Smooth muscle cell (in vitro differentiated cells): ENCODE measurements around the gene RFC5. TPM values are rescaled to one million over a fixed set of nuclear protein-coding genes. Genes with fewer than 3 reads are reported as not detected.
A peak's percentile ranks its signal among the peaks of the same experiment; 100 is the strongest.

Experiments
- DNase-seq: peaks from one replicate; lab custom pipeline; 2025; ENCODE audit not compliant: unreplicated experiment; lab: John Stamatoyannopoulos, UW
- H2AFZ ChIP-seq: fragments of 200-600 bp; sonication (generic); 2 replicates; pipeline ENCODE4 v1.6.0; 2016; ENCODE audit warnings: antibody characterized with exemption, low read depth, mild to moderate bottlenecking
- H3F3A ChIP-seq: fragments of 200-600 bp; sonication (generic); 2 replicates; pipeline ENCODE4 v1.6.0; 2017; ENCODE audit warnings: antibody characterized with exemption, low read depth
- H3K27ac ChIP-seq: fragments of 200-600 bp; sonication (generic); 2 replicates; pipeline ENCODE4 v1.5.1; 2016; ENCODE audit warnings: low read depth, mild to moderate bottlenecking
- H3K27me3 ChIP-seq: fragments of 200-600 bp; sonication (generic); 2 replicates; pipeline ENCODE4 v1.6.1; 2016; ENCODE audit warnings: low read depth, mild to moderate bottlenecking
- H3K36me3 ChIP-seq: fragments of 200-600 bp; sonication (generic); 2 replicates; pipeline ENCODE4 v1.5.1; 2016; ENCODE audit warnings: low read depth
- H3K4me1 ChIP-seq: fragments of 200-600 bp; sonication (generic); 2 replicates; pipeline ENCODE4 v1.5.1; 2016; ENCODE audit warnings: low read depth
- H3K4me2 ChIP-seq: fragments of 200-600 bp; sonication (generic); 2 replicates; pipeline ENCODE4 v1.6.0; 2016; ENCODE audit warnings: mild to moderate bottlenecking
- H3K4me3 ChIP-seq: fragments of 200-600 bp; sonication (generic); 2 replicates; pipeline ENCODE4 v1.5.1; 2016; ENCODE audit warnings: mild to moderate bottlenecking
- H3K79me2 ChIP-seq: fragments of 200-600 bp; sonication (generic); 2 replicates; pipeline ENCODE4 v1.6.0; 2016; ENCODE audit warnings: low read depth, mild to moderate bottlenecking
- H3K9ac ChIP-seq: fragments of 200-600 bp; sonication (generic); 2 replicates; pipeline ENCODE4 v1.6.0; 2016; ENCODE audit warnings: low read depth
- H3K9me3 ChIP-seq: fragments of 200-600 bp; sonication (generic); replicated peaks from 2 replicates; pipeline ENCODE4 v1.5.1; 2016; ENCODE audit warnings: low read depth
- H4K20me1 ChIP-seq: fragments of 200-600 bp; sonication (generic); 2 replicates; pipeline ENCODE4 v1.6.0; 2016; ENCODE audit warnings: low read depth
- CTCF ChIP-seq: fragments of 200-600 bp; sonication (generic); IDR thresholded peaks from 2 replicates; pipeline ENCODE4 v1.5.1; 2017; ENCODE audit warnings: borderline replicate concordance, mild to moderate bottlenecking, antibody characterized with exemption; ENCODE audit not compliant: insufficient read depth, poor library complexity, severe bottlenecking
- WGBS: methylation state at CpG from one replicate; pipeline ENCODE4 v1.1.7; 2016; ENCODE audit warnings: low lambda C conversion rate; 5-methylcytosine and 5-hydroxymethylcytosine counted together
- polyA plus RNA-seq: library from polyadenylated mRNA; unstranded; fragments of >200 nt; fragmentation: Nextera tagmentation; extraction: Ambion mirVana; gene quantifications from 2 replicates; pipeline ENCODE4 v1.2.1, GENCODE V29; 2016
- total RNA-seq: library from RNA; depleted of rRNA; stranded (reverse); fragments of >200 nt; gene quantifications from 2 replicates; pipeline ENCODE4 v1.2.3, GENCODE V29; 2014

Gene RFC5
- total and polyA plus RNA-seq, 2 experiments from 2014 or later: 16.4 to 27.1 TPM

GRCh38 chr12:118064608-118065007, 48.1 kb downstream of the RFC5 start:
- Histone ChIP-seq H3K9ac (no peak overlapping the region), H3K79me2 (peaks cover 5% of the 10 kb centered on the region), H3K4me3 (no peak overlapping the region), H3K27ac (no peak overlapping the region), H4K20me1 (no peaks in the 10 kb centered on the region), H3K4me2 (no peak overlapping the region), H3F3A (peaks cover 12% of the 10 kb centered on the region), H3K27me3 (no peaks in the 10 kb centered on the region), H3K4me1 (peaks cover 27% of the 10 kb centered on the region), H3K36me3 (no peaks in the 10 kb centered on the region), H2AFZ (no peak overlapping the region), H3K9me3 (no peaks in the 10 kb centered on the region)
- peak; percentile 6 for TF ChIP-seq CTCF
- 69% methylated on average over 2 of the region's 2 CpGs for WGBS
- no peak for DNase-seq

- Histone ChIP-seq H4K20me1 (no peaks in the 10 kb centered on the region), H3K4me3 (no peak overlapping the region), H3K4me2 (no peak overlapping the region), H3K27me3 (no peaks in the 10 kb centered on the region), H3K36me3 (no peaks in the 10 kb centered on the region), H2AFZ (no peak overlapping the region), H3K9ac (no peak overlapping the region), H3K4me1 (peaks cover 20% of the 10 kb centered on the region), H3F3A (peaks cover 7% of the 10 kb centered on the region), H3K79me2 (no peaks in the 10 kb centered on the region), H3K27ac (no peak overlapping the region), H3K9me3 (no peaks in the 10 kb centered on the region)
- no peak for TF ChIP-seq CTCF
- 95% methylated on average over 1 of the region's 1 CpG for whole genome bisulfite sequencing
- DNase-seq: no peak
Observed at GRCh38 chr12:118065380-118065779, 48.9 kb downstream of the RFC5 start.

DNA sequence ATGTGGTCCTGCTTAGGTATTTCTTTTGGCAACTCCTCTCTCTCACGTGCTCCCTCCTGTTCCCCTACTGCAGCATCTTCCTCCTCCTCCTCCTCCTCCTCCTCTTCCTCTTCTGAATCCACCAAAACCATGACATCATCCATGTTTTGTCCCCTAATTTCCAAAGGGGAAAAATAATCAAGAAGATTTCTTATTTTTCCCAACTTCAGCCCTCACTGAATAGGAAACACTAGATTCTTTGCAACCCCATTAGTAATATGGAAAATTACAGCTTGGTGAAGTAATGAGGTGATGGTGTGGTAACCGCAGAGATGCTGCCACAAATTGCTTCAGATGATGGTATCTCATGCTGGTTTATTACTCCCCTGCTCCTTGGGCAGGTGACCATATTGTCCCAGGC, 51.9 kb downstream of the RFC5 start:
- 84% methylated on average over 2 of the region's 2 CpGs for WGBS
- no peak for DNase-seq
- Histone ChIP-seq H3K36me3 (no peaks in the 10 kb centered on the region), H2AFZ (no peak overlapping the region), H3K9me3 (no peaks in the 10 kb centered on the region), H3K9ac (no peak overlapping the region), H4K20me1 (no peaks in the 10 kb centered on the region), H3K27ac (no peak overlapping the region), H3K79me2 (no peaks in the 10 kb centered on the region), H3K4me1 (peaks cover 9% of the 10 kb centered on the region), H3K27me3 (no peaks in the 10 kb centered on the region), H3K4me3 (no peak overlapping the region), H3K4me2 (no peak overlapping the region), H3F3A (peaks cover 5% of the 10 kb centered on the region)
- TF ChIP-seq CTCF: no peak

DNA sequence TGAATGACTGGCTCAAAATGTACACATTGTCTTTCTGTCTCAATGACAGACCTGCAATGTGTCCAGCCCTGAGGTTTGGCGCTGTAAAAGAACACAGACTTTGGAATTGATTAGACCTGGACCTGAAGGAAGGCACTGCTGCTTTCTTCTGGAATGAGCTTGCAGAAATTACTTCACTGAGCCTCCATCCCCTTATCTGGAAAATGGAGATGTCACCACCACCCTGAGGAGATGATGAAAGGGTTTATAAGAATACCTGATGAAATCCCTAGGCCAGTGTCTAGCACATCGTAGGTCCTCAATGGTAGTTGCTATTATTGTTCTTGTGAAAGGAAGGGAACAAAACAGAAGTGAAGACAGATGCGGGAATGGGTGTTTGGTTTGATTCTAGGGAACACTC, 54.1 kb downstream of the RFC5 start:
- H3K4me1 ChIP-seq: no peaks in the 10 kb centered on the region
- WGBS: 91% methylated on average over 3 of the region's 3 CpGs
- no peaks in the 10 kb centered on the region for H3K36me3 ChIP-seq
- H2AFZ ChIP-seq: no peak overlapping the region
- no peak for DNase-seq
- no peaks in the 10 kb centered on the region for H3K9me3 ChIP-seq
- TF ChIP-seq CTCF: no peak
- H3K9ac ChIP-seq: no peak overlapping the region
- H3K79me2 ChIP-seq: no peaks in the 10 kb centered on the region
- no peak overlapping the region for H3K4me2 ChIP-seq
- H4K20me1 ChIP-seq: no peaks in the 10 kb centered on the region
- no peaks in the 10 kb centered on the region for H3F3A ChIP-seq
- H3K27ac ChIP-seq: no peak overlapping the region
- H3K27me3 ChIP-seq: no peaks in the 10 kb centered on the region
- H3K4me3 ChIP-seq: no peak overlapping the region
